A549 (cell line): Measurements from ENCODE around the gene NELFA.

Experiments
- EP300 ChIP-seq, 2 experiments: fragments of >200 bp; sonication (Bioruptor Twin); formaldehyde crosslinking; IDR thresholded peaks; 2 replicates in 1 of 2; 3 replicates in 1 of 2; pipeline ENCODE4 v1.6.1; 2016 to 2017
- KDM1A ChIP-seq: fragments of 200-600 bp; sonication (generic); IDR thresholded peaks from 2 replicates; pipeline ENCODE4 v1.6.1; 2016; ENCODE audit warnings: low read depth, mild to moderate bottlenecking
- PBX3 ChIP-seq: IDR thresholded peaks from 2 replicates; pipeline ENCODE4 v1.6.1; 2012

GRCh38 chr4:1985294-1985693 is 23.5 kb downstream of the NELFA start:
- no peak for TF ChIP-seq EP300 (IDR thresholded peaks at IDR 0.05)
- TF ChIP-seq PBX3, result no peak
- TF ChIP-seq KDM1A, result no peak
